ENCODE results near the gene RPL18A.

RPL18A gene

DNA sequence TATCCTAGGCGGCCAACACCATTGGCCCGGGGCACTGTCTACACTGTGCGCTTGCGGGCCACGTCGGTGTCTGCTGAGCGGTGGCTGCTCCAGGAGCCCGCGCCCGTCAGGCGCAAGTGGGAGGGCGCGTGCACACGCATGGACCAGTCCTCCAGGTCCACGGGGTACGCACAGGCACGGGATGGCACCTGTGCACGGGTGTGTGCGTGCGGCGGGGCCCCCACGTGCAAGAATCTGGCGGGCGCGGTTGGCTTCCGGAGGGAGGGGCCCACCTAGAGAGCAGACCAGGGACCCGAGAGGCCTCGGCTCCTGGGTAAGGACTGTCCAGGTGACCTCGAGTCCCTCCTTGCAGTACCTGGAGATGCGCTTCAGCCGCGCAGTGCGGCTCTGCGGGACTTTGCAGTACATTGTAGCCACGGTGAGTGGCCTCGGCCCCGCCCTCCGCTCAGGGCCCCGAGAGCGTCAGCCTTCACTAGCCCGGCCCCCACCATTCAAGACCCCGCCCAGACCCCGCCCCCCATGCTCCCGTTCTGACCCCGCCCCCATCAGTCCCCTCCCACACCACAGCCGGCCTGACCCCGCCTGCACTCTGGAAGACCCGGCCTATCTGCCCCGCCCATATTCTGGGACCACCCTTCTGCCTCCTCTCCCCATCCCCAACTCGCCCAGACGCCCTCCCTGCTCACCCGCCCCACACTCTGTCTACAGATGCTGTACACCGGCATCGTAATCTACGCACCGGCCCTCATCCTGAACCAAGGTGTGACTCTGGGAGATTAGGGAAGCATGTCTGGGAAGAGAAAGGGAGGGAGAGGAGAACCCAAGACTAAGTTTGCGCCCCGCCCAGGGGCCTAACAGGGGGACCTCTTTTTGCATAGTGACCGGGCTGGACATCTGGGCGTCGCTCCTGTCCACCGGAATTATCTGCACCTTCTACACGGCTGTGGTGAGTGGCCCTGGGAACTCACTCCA is 14.4 kb downstream of the RPL18A start:
- TF ChIP-seq, protein P1, sequence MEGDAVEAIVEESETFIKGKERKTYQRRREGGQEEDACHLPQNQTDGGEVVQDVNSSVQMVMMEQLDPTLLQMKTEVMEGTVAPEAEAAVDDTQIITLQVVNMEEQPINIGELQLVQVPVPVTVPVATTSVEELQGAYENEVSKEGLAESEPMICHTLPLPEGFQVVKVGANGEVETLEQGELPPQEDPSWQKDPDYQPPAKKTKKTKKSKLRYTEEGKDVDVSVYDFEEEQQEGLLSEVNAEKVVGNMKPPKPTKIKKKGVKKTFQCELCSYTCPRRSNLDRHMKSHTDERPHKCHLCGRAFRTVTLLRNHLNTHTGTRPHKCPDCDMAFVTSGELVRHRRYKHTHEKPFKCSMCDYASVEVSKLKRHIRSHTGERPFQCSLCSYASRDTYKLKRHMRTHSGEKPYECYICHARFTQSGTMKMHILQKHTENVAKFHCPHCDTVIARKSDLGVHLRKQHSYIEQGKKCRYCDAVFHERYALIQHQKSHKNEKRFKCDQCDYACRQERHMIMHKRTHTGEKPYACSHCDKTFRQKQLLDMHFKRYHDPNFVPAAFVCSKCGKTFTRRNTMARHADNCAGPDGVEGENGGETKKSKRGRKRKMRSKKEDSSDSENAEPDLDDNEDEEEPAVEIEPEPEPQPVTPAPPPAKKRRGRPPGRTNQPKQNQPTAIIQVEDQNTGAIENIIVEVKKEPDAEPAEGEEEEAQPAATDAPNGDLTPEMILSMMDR (IDR thresholded peaks at IDR 0.05), result no peak

DNA sequence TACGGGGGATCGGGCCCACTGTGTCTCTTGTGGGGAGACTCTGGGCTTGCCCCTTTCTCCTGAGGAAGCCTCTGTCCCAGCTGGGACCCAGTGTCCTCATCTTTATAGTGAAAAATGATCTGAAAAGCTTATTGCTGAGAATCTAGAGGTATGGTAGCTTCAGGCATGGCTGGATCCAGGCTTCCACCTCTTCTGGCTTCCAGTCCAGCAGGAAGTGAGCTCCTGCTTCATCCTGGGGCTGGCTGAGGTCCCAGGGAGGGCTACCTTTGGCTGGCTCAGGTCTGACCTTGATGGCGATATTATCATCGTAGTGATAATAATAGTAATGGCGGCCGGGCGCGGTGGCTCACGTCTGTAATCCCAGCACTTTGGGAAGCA is 15.0 kb downstream of the RPL18A start:
- TF ChIP-seq, protein P1 (IDR thresholded peaks at IDR 0.05), result no peak

DNA sequence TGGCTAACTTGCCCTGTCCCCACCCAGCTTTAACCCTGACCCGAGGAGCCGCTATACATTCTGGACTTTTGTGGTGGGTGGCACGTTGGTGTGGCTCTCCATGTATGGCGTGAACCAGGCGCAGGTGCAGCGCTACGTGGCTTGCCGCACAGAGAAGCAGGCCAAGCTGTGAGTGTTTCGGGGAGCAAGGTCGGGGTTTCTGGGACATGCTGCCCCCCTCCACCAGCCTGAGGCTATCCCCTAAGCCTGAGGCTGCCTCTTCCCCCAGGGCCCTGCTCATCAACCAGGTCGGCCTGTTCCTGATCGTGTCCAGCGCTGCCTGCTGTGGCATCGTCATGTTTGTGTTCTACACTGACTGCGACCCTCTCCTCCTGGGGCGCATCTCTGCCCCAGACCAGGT is 18.0 kb downstream of the RPL18A start:
- TF ChIP-seq, protein P1 (IDR thresholded peaks at IDR 0.05), result no peak

DNA sequence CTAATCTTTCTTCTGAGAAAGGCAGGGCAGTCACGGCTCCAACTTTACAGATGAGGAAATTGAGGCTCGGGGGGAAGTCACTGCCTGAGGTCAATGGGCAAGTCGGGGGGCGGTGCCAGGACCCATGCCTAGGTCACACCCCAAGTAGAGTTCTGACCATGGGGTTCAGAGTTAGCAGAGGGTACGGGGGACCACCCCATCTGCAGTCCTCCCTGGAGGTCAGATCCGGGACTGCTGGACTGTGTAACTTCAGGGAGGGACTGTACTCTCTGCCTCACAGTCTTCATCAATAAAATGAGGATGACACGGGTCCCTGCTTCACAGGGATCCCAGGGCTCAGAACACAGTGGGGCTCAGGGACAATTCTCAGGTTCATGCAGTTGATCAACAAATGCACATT is 19.8 kb downstream of the RPL18A start:
- TF ChIP-seq, protein P1 (IDR thresholded peaks at IDR 0.05), result no peak

DNA sequence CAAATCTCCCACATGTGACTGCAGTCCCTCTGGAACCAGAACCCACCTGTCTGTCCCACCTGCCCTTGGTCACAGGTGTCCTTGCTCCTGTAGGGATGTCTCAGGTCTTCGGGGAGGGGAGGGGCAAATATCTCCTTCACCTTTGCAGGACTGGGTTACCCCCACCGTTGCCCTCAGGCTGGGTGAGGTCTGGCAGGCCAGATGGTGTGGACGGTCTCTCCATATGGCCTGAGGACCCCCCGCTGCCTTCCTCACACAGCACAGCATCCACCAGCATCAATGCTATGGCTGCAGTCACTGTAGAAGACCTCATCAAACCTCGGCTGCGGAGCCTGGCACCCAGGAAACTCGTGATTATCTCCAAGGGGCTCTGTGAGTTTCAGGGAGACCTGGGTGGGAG is 22.0 kb downstream of the RPL18A start:
- TF ChIP-seq, protein P1 (IDR thresholded peaks at IDR 0.05), result no peak

DNA sequence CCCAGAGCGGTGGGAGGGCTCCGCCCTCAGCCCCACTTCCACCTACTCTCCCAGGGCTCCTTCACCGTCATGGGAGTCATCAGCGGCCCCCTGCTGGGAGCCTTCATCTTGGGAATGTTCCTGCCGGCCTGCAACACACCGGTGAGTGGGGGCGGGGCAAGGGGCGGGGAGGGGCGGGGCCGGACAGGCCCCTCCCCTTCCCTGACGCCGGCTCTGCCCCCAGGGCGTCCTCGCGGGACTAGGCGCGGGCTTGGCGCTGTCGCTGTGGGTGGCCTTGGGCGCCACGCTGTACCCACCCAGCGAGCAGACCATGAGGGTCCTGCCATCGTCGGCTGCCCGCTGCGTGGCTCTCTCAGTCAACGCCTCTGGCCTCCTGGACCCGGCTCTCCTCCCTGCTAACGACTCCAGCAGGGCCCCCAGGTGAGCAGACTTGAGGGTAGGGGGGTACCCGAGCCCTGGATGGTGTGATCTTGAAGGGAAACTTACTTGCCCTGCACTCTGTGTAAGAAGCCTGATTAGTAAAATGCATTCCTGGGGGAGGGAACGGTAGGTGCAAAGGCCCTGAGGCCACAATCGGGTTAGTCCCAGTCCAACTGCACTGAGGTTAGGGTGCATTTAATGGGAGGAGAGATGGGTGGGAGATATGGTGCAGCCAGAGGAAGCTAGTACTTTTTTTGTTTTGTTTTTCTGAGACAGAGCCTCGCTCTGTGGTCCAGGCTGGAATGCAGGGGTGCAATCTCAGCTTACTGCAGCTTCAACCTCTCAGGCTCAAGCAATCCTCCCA is 24.1 kb downstream of the RPL18A start:
- TF ChIP-seq, protein P1 (IDR thresholded peaks at IDR 0.05), result no peak

DNA sequence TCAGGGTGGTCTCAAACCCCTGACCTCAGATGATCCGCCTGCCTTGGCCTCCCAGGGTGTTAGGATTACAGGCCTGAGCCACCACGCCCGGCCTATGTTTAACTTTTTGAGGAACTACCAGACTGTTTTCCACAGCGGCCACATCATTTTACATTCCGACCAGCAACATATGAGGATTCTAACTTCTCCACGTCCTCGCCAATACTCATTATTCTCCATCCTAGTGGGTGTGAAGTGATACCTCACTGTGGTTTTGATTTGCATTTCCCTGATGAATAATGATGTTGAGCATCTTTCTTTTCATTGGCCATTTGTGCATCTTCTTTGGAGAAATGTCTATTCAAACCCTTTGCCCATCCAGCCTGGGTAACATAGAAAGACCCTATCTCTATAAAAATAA is 26.8 kb downstream of the RPL18A start:
- TF ChIP-seq, protein P1 (IDR thresholded peaks at IDR 0.05), result no peak

Measured in LNCAP (cell line).